H1 (cell line): Measurements from ENCODE around the gene CAMTA1. TPM values are rescaled to one million over a fixed set of nuclear protein-coding genes. Genes with fewer than 3 reads are reported as not detected.

Experiments
- ASH2L ChIP-seq: fragments of 200-600, 300-600 bp; sonication (generic); IDR thresholded peaks from one replicate; pipeline ENCODE4 v1.7.1; 2017; ENCODE audit warnings: low read length
- BCL11A ChIP-seq, 2 experiments: IDR thresholded peaks; one replicate each; pipeline ENCODE4 v1.6.1; 2011; ENCODE audit warnings: low read depth in 2 of 2, low read length in 2 of 2, mild to moderate bottlenecking in 2 of 2
- CEBPB ChIP-seq: IDR thresholded peaks from 2 replicates; pipeline ENCODE4 v1.6.1; 2012; ENCODE audit warnings: low read depth, low read length
- HDAC6 ChIP-seq: IDR thresholded peaks from one replicate; pipeline ENCODE4 v1.7.1; 2012; ENCODE audit warnings: low read depth, mild to moderate bottlenecking, inconsistent platforms, low read length, moderate library complexity
- KDM1A ChIP-seq: fragments of 200-600, 300-600 bp; sonication (generic); IDR thresholded peaks from 2 replicates; pipeline ENCODE4 v1.7.1; 2016; ENCODE audit warnings: mild to moderate bottlenecking, low read length, borderline replicate concordance
- KDM4A ChIP-seq: IDR thresholded peaks from one replicate; pipeline ENCODE4 v1.7.1; 2012; ENCODE audit warnings: low read depth, mild to moderate bottlenecking, moderate library complexity, low read length, inconsistent platforms; ENCODE audit not compliant: severe bottlenecking
- TAF1 ChIP-seq: IDR thresholded peaks from 2 replicates; pipeline ENCODE4 v1.6.1; 2011; ENCODE audit warnings: mild to moderate bottlenecking, low read depth, low read length
- ZNF274 ChIP-seq: IDR thresholded peaks from 2 replicates; pipeline ENCODE4 v1.7.0; 2012; ENCODE audit warnings: low read length, borderline replicate concordance; ENCODE audit errors: extremely low read depth
- polyA plus RNA-seq, 7 experiments: library from polyadenylated mRNA; depleted of rRNA in 3 of 7; stranded (reverse) in 5 of 7; unstranded in 2 of 7; fragments of >200 nt in 5 of 7; fragments of 200-250 nt in 2 of 7; gene quantifications; 1 replicate in 5 of 7; 2 replicates in 1 of 7; 4 replicates in 1 of 7; pipeline versions ENCODE4 v1.2.1 to v1.2.3, GENCODE V29; 2011 to 2013; ENCODE audit warnings: missing spikeins in 2 of 7, mixed read lengths in 2 of 7
- total RNA-seq: library from RNA; stranded (reverse); fragmentation: NEBNext Ultra II Directional; extraction: Animal tissue kit (Norgen Biotek cat#: 25700); gene quantifications from 2 replicates; pipeline ENCODE4 v1.2.1, GENCODE V29; 2021
- TF ChIP-seq, protein P1 (sequence below): fragments of 300-600 bp; sonication (generic); IDR thresholded peaks from 2 replicates; pipeline ENCODE4 v1.7.1; 2012; ENCODE audit warnings: low read length, moderate library complexity, mild to moderate bottlenecking, inconsistent platforms; ENCODE audit not compliant: insufficient replicate concordance
- TF ChIP-seq, protein P2 (sequence below): IDR thresholded peaks from 2 replicates; pipeline ENCODE4 v1.6.1; 2011; ENCODE audit warnings: low read depth, mild to moderate bottlenecking, low read length; ENCODE audit not compliant: insufficient read depth
- TF ChIP-seq, protein P3 (sequence below): IDR thresholded peaks from 2 replicates; pipeline ENCODE4 v1.6.1; 2012; ENCODE audit warnings: inconsistent platforms

Gene CAMTA1
- total and polyA plus RNA-seq, 2 of the 8 experiments (the other 6 are each of a cell fraction or from before 2014, with no cell fraction given) = 65.0 to 119 TPM

DNA sequence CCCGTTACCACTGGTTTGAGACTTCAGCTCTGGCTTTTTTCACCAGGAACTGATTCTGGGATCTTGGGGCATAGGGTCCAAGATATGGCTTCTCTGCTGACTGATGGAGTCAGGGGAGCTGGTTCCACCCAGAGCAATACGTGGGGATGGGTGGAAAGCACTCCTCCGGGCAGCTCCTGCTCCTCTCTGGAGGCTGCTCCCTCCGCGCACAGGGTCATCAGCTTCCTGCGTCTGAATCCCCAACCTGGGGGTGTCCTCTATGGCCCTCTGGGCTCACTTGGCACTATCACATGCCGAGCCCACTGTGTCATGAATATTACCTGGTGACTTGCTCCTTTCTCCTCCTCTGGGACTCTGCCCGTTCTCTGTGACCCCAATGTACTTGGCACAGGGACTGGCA is 580.5 kb downstream of the CAMTA1 start (continued):
- TF ChIP-seq, protein P1, sequence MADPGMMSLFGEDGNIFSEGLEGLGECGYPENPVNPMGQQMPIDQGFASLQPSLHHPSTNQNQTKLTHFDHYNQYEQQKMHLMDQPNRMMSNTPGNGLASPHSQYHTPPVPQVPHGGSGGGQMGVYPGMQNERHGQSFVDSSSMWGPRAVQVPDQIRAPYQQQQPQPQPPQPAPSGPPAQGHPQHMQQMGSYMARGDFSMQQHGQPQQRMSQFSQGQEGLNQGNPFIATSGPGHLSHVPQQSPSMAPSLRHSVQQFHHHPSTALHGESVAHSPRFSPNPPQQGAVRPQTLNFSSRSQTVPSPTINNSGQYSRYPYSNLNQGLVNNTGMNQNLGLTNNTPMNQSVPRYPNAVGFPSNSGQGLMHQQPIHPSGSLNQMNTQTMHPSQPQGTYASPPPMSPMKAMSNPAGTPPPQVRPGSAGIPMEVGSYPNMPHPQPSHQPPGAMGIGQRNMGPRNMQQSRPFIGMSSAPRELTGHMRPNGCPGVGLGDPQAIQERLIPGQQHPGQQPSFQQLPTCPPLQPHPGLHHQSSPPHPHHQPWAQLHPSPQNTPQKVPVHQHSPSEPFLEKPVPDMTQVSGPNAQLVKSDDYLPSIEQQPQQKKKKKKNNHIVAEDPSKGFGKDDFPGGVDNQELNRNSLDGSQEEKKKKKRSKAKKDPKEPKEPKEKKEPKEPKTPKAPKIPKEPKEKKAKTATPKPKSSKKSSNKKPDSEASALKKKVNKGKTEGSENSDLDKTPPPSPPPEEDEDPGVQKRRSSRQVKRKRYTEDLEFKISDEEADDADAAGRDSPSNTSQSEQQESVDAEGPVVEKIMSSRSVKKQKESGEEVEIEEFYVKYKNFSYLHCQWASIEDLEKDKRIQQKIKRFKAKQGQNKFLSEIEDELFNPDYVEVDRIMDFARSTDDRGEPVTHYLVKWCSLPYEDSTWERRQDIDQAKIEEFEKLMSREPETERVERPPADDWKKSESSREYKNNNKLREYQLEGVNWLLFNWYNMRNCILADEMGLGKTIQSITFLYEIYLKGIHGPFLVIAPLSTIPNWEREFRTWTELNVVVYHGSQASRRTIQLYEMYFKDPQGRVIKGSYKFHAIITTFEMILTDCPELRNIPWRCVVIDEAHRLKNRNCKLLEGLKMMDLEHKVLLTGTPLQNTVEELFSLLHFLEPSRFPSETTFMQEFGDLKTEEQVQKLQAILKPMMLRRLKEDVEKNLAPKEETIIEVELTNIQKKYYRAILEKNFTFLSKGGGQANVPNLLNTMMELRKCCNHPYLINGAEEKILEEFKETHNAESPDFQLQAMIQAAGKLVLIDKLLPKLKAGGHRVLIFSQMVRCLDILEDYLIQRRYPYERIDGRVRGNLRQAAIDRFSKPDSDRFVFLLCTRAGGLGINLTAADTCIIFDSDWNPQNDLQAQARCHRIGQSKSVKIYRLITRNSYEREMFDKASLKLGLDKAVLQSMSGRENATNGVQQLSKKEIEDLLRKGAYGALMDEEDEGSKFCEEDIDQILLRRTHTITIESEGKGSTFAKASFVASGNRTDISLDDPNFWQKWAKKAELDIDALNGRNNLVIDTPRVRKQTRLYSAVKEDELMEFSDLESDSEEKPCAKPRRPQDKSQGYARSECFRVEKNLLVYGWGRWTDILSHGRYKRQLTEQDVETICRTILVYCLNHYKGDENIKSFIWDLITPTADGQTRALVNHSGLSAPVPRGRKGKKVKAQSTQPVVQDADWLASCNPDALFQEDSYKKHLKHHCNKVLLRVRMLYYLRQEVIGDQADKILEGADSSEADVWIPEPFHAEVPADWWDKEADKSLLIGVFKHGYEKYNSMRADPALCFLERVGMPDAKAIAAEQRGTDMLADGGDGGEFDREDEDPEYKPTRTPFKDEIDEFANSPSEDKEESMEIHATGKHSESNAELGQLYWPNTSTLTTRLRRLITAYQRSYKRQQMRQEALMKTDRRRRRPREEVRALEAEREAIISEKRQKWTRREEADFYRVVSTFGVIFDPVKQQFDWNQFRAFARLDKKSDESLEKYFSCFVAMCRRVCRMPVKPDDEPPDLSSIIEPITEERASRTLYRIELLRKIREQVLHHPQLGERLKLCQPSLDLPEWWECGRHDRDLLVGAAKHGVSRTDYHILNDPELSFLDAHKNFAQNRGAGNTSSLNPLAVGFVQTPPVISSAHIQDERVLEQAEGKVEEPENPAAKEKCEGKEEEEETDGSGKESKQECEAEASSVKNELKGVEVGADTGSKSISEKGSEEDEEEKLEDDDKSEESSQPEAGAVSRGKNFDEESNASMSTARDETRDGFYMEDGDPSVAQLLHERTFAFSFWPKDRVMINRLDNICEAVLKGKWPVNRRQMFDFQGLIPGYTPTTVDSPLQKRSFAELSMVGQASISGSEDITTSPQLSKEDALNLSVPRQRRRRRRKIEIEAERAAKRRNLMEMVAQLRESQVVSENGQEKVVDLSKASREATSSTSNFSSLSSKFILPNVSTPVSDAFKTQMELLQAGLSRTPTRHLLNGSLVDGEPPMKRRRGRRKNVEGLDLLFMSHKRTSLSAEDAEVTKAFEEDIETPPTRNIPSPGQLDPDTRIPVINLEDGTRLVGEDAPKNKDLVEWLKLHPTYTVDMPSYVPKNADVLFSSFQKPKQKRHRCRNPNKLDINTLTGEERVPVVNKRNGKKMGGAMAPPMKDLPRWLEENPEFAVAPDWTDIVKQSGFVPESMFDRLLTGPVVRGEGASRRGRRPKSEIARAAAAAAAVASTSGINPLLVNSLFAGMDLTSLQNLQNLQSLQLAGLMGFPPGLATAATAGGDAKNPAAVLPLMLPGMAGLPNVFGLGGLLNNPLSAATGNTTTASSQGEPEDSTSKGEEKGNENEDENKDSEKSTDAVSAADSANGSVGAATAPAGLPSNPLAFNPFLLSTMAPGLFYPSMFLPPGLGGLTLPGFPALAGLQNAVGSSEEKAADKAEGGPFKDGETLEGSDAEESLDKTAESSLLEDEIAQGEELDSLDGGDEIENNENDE = no peak
- TF ChIP-seq ZNF274 (no peak), CEBPB (no peak), TAF1 (no peak), BCL11A (IDR thresholded peaks at IDR 0.05; ENCODE audit: low read depth in 2 of 2, low read length in 2 of 2) (no peak), KDM1A (no peak), KDM4A (no peak), ASH2L (no peak), HDAC6 (no peak)
- TF ChIP-seq, protein P2, sequence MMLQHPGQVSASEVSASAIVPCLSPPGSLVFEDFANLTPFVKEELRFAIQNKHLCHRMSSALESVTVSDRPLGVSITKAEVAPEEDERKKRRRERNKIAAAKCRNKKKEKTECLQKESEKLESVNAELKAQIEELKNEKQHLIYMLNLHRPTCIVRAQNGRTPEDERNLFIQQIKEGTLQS = no peak
- TF ChIP-seq, protein P3, sequence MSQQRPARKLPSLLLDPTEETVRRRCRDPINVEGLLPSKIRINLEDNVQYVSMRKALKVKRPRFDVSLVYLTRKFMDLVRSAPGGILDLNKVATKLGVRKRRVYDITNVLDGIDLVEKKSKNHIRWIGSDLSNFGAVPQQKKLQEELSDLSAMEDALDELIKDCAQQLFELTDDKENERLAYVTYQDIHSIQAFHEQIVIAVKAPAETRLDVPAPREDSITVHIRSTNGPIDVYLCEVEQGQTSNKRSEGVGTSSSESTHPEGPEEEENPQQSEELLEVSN = no peak
